GM23338 (cell line): ENCODE results near the gene RAD54L2. TPM values are rescaled to one million over a fixed set of nuclear protein-coding genes. Genes with fewer than 3 reads are reported as not detected.
A peak's percentile ranks its signal among the peaks of the same experiment; 100 is the strongest.

Experiments used
- ATAC-seq: fragments of 200-7000 bp; cut with Tn5 transposase; 3 replicates; pipeline ENCODE4 v1.9.1; 2020
- DNase-seq: peaks from one replicate; pipeline ENCODE4 v3.0.0-alpha.2; 2015; ENCODE audit warnings: low spot score
- H2AFZ ChIP-seq: fragments of 200-600 bp; sonication (generic); 2 replicates; pipeline ENCODE4 v1.8.0; 2016; ENCODE audit warnings: antibody characterized with exemption, mild to moderate bottlenecking, moderate library complexity
- H3F3A ChIP-seq: fragments of 200-600 bp; sonication (generic); replicated peaks from 2 replicates; pipeline ENCODE4 v1.8.0; 2017; ENCODE audit warnings: antibody characterized with exemption, mixed run types, low read depth
- H3K27ac ChIP-seq: fragments of 200-600 bp; sonication (generic); 2 replicates; pipeline ENCODE4 v1.6.1; 2016; ENCODE audit warnings: low read depth
- H3K27me3 ChIP-seq: fragments of 200-600 bp; sonication (generic); 2 replicates; pipeline ENCODE4 v1.8.0; 2016; ENCODE audit warnings: mild to moderate bottlenecking, mixed run types, moderate library complexity; ENCODE audit not compliant: insufficient read depth
- H3K36me3 ChIP-seq: fragments of 200-600 bp; sonication (generic); 2 replicates; pipeline ENCODE4 v1.8.0; 2016; ENCODE audit warnings: mild to moderate bottlenecking; ENCODE audit not compliant: insufficient read depth
- H3K4me1 ChIP-seq: fragments of 200-600 bp; sonication (generic); 2 replicates; pipeline ENCODE4 v1.8.0; 2016; ENCODE audit warnings: mild to moderate bottlenecking, moderate library complexity; ENCODE audit not compliant: insufficient read depth
- H3K4me2 ChIP-seq: fragments of 200-600 bp; sonication (generic); 2 replicates; pipeline ENCODE4 v1.7.1; 2017; ENCODE audit warnings: mixed run types
- H3K4me3 ChIP-seq: fragments of 200-600 bp; sonication (generic); 2 replicates; pipeline ENCODE4 v1.6.1; 2016; ENCODE audit warnings: mixed run types
- H3K79me2 ChIP-seq: fragments of 200-600 bp; sonication (generic); replicated peaks from 2 replicates; pipeline ENCODE4 v1.8.0; 2017; ENCODE audit warnings: mild to moderate bottlenecking; ENCODE audit not compliant: insufficient read depth
- H3K9me2 ChIP-seq: fragments of 200-600 bp; sonication (generic); 2 replicates; pipeline ENCODE4 v1.8.0; 2017; ENCODE audit not compliant: insufficient read depth
- H4K20me1 ChIP-seq: fragments of 200-600 bp; sonication (generic); replicated peaks from 2 replicates; pipeline ENCODE4 v1.8.0; 2017; ENCODE audit warnings: mild to moderate bottlenecking; ENCODE audit not compliant: insufficient read depth
- H3K27ac Mint-ChIP-seq: 2 replicates; pipeline ENCODE4 v1.8.0; 2020; ENCODE audit warnings: inconsistent platforms, mild to moderate bottlenecking, moderate library complexity, mixed read lengths
- H3K27me3 Mint-ChIP-seq: 3 replicates; pipeline ENCODE4 v1.8.0; 2022; ENCODE audit warnings: low read depth, mild to moderate bottlenecking, moderate library complexity, mixed read lengths, inconsistent platforms; ENCODE audit not compliant: insufficient read depth, poor library complexity
- H3K36me3 Mint-ChIP-seq: 3 replicates; pipeline ENCODE4 v1.8.0; 2021; ENCODE audit warnings: low read depth, mild to moderate bottlenecking, inconsistent platforms, moderate library complexity, mixed read lengths
- H3K4me1 Mint-ChIP-seq: 3 replicates; pipeline ENCODE4 v1.8.0; 2020; ENCODE audit warnings: mild to moderate bottlenecking, inconsistent platforms, mixed read lengths
- H3K4me3 Mint-ChIP-seq: 3 replicates; pipeline ENCODE4 v1.8.0; 2021; ENCODE audit warnings: moderate library complexity, mild to moderate bottlenecking, inconsistent platforms, mixed read lengths
- H3K9me3 Mint-ChIP-seq: 3 replicates; pipeline ENCODE4 v1.8.0; 2020; ENCODE audit warnings: moderate library complexity, mild to moderate bottlenecking, inconsistent platforms, mixed read lengths
- CREB1 ChIP-seq: fragments of 250-450 bp; sonication (Bioruptor Pico); IDR thresholded peaks from 2 replicates; pipeline ENCODE4 v1.5.0; 2020; ENCODE audit warnings: low read depth, mild to moderate bottlenecking, moderate library complexity
- EZH2phosphoT487 ChIP-seq: fragments of 200-600 bp; sonication (generic); IDR thresholded peaks from one replicate; pipeline ENCODE4 v1.8.1; 2018; ENCODE audit warnings: antibody characterized with exemption; ENCODE audit not compliant: unreplicated experiment
- polyA plus RNA-seq: library from polyadenylated mRNA; unstranded; fragments of >200 nt; fragmentation: Nextera tagmentation; extraction: Ambion mirVana; gene quantifications from 2 replicates; pipeline ENCODE4 v1.2.1, GENCODE V29; 2016
- total RNA-seq: library from RNA; depleted of rRNA; stranded (reverse); fragments of >200 nt; shearing (Covaris generic); gene quantifications from 2 replicates; pipeline ENCODE4 v1.2.3, GENCODE V29; 2014
- TF ChIP-seq, protein P1 (sequence below), 2 experiments: fragments of 200-600 bp in 1 of 2; sonication (generic) in 1 of 2; conservative IDR thresholded peaks; 2 replicates each; pipeline versions ENCODE4 v1.5.1 to v1.6.1; 2016 to 2017; ENCODE audit warnings: antibody characterized with exemption in 2 of 2, low read depth in 2 of 2, mild to moderate bottlenecking in 2 of 2, moderate library complexity in 1 of 2
- TF ChIP-seq, protein P2 (sequence below): fragments of 250-450 bp; sonication (Bioruptor Pico); IDR thresholded peaks from 2 replicates; pipeline ENCODE4 v1.5.0; 2020; ENCODE audit warnings: mild to moderate bottlenecking, moderate library complexity

RAD54L2 gene
- total and polyA plus RNA-seq, 2 experiments from 2014 or later = 9.4 to 29.2 TPM

DNA sequence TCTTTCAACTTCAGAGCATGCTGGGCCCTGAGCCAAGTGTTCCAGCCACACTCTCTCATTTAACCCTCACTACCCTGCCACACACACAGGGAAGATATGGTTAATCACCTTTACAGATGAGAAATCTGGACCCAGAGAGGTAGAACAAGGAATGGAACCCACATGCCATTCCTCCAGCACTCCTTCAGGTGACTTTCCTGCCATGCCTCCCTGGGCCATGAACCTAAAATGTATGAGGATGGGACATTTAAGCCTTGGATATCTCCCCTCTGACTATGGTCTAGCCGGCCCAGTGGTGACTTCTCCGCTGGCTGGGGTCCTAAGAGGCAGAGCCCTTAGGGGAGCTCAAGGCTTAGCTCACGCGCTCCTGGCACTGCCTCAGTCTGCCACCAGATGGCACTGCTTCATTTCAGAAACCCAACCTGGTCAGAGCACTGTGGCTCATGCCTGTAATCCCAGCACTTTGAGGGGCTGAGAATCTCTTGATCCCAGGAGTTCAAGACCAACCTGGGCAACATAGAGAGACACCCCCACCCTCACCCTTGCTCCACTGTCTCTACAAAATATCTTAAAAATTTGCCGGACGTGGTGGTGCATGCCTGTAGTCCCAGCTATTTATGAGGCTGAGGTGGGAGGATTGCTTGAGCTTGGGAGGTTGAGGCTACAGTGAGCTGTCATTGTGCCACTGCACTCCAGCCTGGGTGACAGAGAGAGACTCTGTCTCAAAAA lies 36.5 kb upstream of the RAD54L2 start:
- no peaks in the 10 kb centered on the region for H3K36me3 ChIP-seq
- peaks cover 12% of the 10 kb centered on the region for H3K27me3 Mint-ChIP-seq
- H3K4me1 Mint-ChIP-seq = no peaks in the 10 kb centered on the region
- no peak overlapping the region for H3K27ac ChIP-seq
- DNase-seq (peak; percentile 92), ATAC-seq (peak; percentile 57)
- H3F3A ChIP-seq = no peaks in the 10 kb centered on the region
- H3K27me3 ChIP-seq = no peaks in the 10 kb centered on the region
- H3K36me3 Mint-ChIP-seq = no peaks in the 10 kb centered on the region; the same call in 2 of the 3 replicates
- H3K9me2 ChIP-seq = no peaks in the 10 kb centered on the region
- peak overlapping the region; percentile 16; the same call in 1 of the 3 replicates for H3K4me3 Mint-ChIP-seq
- no peak overlapping the region for H3K4me3 ChIP-seq
- no peaks in the 10 kb centered on the region; the same call in 2 of the 3 replicates for H3K9me3 Mint-ChIP-seq
- H3K4me2 ChIP-seq = no peak overlapping the region
- no peaks in the 10 kb centered on the region; the same call in 1 of the 2 replicates for H4K20me1 ChIP-seq
- H3K79me2 ChIP-seq = peaks cover 19% of the 10 kb centered on the region
- peak overlapping the region; percentile 87 for H2AFZ ChIP-seq
- TF ChIP-seq, protein P1, sequence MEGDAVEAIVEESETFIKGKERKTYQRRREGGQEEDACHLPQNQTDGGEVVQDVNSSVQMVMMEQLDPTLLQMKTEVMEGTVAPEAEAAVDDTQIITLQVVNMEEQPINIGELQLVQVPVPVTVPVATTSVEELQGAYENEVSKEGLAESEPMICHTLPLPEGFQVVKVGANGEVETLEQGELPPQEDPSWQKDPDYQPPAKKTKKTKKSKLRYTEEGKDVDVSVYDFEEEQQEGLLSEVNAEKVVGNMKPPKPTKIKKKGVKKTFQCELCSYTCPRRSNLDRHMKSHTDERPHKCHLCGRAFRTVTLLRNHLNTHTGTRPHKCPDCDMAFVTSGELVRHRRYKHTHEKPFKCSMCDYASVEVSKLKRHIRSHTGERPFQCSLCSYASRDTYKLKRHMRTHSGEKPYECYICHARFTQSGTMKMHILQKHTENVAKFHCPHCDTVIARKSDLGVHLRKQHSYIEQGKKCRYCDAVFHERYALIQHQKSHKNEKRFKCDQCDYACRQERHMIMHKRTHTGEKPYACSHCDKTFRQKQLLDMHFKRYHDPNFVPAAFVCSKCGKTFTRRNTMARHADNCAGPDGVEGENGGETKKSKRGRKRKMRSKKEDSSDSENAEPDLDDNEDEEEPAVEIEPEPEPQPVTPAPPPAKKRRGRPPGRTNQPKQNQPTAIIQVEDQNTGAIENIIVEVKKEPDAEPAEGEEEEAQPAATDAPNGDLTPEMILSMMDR (conservative IDR thresholded peaks at IDR 0.05; ENCODE audit: low read depth in 2 of 2) = peak; percentile 88 to 98
- TF ChIP-seq, protein P2, sequence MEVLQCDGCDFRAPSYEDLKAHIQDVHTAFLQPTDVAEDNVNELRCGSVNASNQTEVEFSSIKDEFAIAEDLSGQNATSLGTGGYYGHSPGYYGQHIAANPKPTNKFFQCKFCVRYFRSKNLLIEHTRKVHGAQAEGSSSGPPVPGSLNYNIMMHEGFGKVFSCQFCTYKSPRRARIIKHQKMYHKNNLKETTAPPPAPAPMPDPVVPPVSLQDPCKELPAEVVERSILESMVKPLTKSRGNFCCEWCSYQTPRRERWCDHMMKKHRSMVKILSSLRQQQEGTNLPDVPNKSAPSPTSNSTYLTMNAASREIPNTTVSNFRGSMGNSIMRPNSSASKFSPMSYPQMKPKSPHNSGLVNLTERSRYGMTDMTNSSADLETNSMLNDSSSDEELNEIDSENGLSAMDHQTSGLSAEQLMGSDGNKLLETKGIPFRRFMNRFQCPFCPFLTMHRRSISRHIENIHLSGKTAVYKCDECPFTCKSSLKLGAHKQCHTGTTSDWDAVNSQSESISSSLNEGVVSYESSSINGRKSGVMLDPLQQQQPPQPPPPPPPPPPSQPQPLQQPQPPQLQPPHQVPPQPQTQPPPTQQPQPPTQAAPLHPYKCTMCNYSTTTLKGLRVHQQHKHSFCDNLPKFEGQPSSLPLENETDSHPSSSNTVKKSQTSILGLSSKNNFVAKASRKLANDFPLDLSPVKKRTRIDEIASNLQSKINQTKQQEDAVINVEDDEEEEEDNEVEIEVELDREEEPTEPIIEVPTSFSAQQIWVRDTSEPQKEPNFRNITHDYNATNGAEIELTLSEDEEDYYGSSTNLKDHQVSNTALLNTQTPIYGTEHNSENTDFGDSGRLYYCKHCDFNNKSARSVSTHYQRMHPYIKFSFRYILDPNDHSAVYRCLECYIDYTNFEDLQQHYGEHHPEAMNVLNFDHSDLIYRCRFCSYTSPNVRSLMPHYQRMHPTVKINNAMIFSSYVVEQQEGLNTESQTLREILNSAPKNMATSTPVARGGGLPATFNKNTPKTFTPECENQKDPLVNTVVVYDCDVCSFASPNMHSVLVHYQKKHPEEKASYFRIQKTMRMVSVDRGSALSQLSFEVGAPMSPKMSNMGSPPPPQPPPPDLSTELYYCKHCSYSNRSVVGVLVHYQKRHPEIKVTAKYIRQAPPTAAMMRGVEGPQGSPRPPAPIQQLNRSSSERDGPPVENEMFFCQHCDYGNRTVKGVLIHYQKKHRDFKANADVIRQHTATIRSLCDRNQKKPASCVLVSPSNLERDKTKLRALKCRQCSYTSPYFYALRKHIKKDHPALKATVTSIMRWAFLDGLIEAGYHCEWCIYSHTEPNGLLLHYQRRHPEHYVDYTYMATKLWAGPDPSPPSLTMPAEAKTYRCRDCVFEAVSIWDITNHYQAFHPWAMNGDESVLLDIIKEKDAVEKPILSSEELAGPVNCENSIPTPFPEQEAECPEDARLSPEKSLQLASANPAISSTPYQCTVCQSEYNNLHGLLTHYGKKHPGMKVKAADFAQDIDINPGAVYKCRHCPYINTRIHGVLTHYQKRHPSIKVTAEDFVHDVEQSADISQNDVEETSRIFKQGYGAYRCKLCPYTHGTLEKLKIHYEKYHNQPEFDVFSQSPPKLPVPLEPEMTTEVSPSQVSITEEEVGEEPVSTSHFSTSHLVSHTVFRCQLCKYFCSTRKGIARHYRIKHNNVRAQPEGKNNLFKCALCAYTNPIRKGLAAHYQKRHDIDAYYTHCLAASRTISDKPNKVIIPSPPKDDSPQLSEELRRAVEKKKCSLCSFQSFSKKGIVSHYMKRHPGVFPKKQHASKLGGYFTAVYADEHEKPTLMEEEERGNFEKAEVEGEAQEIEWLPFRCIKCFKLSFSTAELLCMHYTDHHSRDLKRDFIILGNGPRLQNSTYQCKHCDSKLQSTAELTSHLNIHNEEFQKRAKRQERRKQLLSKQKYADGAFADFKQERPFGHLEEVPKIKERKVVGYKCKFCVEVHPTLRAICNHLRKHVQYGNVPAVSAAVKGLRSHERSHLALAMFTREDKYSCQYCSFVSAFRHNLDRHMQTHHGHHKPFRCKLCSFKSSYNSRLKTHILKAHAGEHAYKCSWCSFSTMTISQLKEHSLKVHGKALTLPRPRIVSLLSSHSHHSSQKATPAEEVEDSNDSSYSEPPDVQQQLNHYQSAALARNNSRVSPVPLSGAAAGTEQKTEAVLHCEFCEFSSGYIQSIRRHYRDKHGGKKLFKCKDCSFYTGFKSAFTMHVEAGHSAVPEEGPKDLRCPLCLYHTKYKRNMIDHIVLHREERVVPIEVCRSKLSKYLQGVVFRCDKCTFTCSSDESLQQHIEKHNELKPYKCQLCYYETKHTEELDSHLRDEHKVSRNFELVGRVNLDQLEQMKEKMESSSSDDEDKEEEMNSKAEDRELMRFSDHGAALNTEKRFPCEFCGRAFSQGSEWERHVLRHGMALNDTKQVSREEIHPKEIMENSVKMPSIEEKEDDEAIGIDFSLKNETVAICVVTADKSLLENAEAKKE = no peak
- TF ChIP-seq CREB1 (CRISPR knock-in tag) (no peak), EZH2phosphoT487 (no peak)
- H3K4me1 ChIP-seq = no peaks in the 10 kb centered on the region
- H3K27ac Mint-ChIP-seq = no peak overlapping the region
